Smooth muscle cell (in vitro differentiated cells): Measurements from ENCODE around the gene MFAP3L. TPM values are rescaled to one million over a fixed set of nuclear protein-coding genes. Genes with fewer than 3 reads are reported as not detected.

ENCODE experiments used
- DNase-seq: peaks from one replicate; lab custom pipeline; 2025; ENCODE audit not compliant: unreplicated experiment; lab: John Stamatoyannopoulos, UW
- H2AFZ ChIP-seq: fragments of 200-600 bp; sonication (generic); 2 replicates; pipeline ENCODE4 v1.6.0; 2016; ENCODE audit warnings: antibody characterized with exemption, low read depth, mild to moderate bottlenecking
- H3F3A ChIP-seq: fragments of 200-600 bp; sonication (generic); 2 replicates; pipeline ENCODE4 v1.6.0; 2017; ENCODE audit warnings: antibody characterized with exemption, low read depth
- H3K27ac ChIP-seq: fragments of 200-600 bp; sonication (generic); 2 replicates; pipeline ENCODE4 v1.5.1; 2016; ENCODE audit warnings: low read depth, mild to moderate bottlenecking
- H3K27me3 ChIP-seq: fragments of 200-600 bp; sonication (generic); 2 replicates; pipeline ENCODE4 v1.6.1; 2016; ENCODE audit warnings: low read depth, mild to moderate bottlenecking
- H3K36me3 ChIP-seq: fragments of 200-600 bp; sonication (generic); 2 replicates; pipeline ENCODE4 v1.5.1; 2016; ENCODE audit warnings: low read depth
- H3K4me1 ChIP-seq: fragments of 200-600 bp; sonication (generic); 2 replicates; pipeline ENCODE4 v1.5.1; 2016; ENCODE audit warnings: low read depth
- H3K4me2 ChIP-seq: fragments of 200-600 bp; sonication (generic); 2 replicates; pipeline ENCODE4 v1.6.0; 2016; ENCODE audit warnings: mild to moderate bottlenecking
- H3K4me3 ChIP-seq: fragments of 200-600 bp; sonication (generic); 2 replicates; pipeline ENCODE4 v1.5.1; 2016; ENCODE audit warnings: mild to moderate bottlenecking
- H3K79me2 ChIP-seq: fragments of 200-600 bp; sonication (generic); 2 replicates; pipeline ENCODE4 v1.6.0; 2016; ENCODE audit warnings: low read depth, mild to moderate bottlenecking
- H3K9ac ChIP-seq: fragments of 200-600 bp; sonication (generic); 2 replicates; pipeline ENCODE4 v1.6.0; 2016; ENCODE audit warnings: low read depth
- H3K9me3 ChIP-seq: fragments of 200-600 bp; sonication (generic); replicated peaks from 2 replicates; pipeline ENCODE4 v1.5.1; 2016; ENCODE audit warnings: low read depth
- H4K20me1 ChIP-seq: fragments of 200-600 bp; sonication (generic); 2 replicates; pipeline ENCODE4 v1.6.0; 2016; ENCODE audit warnings: low read depth
- WGBS: methylation state at CpG from one replicate; pipeline ENCODE4 v1.1.7; 2016; ENCODE audit warnings: low lambda C conversion rate; 5-methylcytosine and 5-hydroxymethylcytosine counted together
- polyA plus RNA-seq: library from polyadenylated mRNA; unstranded; fragments of >200 nt; fragmentation: Nextera tagmentation; extraction: Ambion mirVana; gene quantifications from 2 replicates; pipeline ENCODE4 v1.2.1, GENCODE V29; 2016
- total RNA-seq: library from RNA; depleted of rRNA; stranded (reverse); fragments of >200 nt; gene quantifications from 2 replicates; pipeline ENCODE4 v1.2.3, GENCODE V29; 2014
- TF ChIP-seq, protein P1 (sequence below): fragments of 200-600 bp; sonication (generic); IDR thresholded peaks from 2 replicates; pipeline ENCODE4 v1.5.1; 2017; ENCODE audit warnings: borderline replicate concordance, mild to moderate bottlenecking, antibody characterized with exemption; ENCODE audit not compliant: insufficient read depth, poor library complexity, severe bottlenecking

The MFAP3L gene
- total and polyA plus RNA-seq, 2 experiments from 2014 or later, result 2.0 to 27.4 TPM

DNA sequence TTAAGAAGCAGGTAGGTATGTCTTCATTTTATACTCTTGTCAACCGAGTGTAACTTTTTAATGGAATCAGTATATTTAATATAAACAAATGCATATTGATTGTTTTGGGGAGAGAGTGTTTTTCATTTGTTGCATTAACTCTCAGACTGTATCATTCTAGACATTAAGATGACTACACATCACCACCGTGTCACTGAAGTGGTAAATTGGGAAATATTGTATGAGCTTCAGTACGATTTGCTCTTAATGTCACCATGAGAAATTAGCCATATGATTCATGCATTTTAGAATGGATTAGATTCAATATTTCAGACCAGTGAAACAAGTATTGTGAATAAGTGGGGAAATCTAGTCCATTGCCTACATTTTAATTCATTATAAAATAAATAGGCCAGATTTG, 9.7 kb upstream of the MFAP3L start:
- H3K9ac ChIP-seq, result no peak overlapping the region
- no peak overlapping the region for H3K4me2 ChIP-seq
- no peaks in the 10 kb centered on the region for H4K20me1 ChIP-seq
- TF ChIP-seq, protein P1, sequence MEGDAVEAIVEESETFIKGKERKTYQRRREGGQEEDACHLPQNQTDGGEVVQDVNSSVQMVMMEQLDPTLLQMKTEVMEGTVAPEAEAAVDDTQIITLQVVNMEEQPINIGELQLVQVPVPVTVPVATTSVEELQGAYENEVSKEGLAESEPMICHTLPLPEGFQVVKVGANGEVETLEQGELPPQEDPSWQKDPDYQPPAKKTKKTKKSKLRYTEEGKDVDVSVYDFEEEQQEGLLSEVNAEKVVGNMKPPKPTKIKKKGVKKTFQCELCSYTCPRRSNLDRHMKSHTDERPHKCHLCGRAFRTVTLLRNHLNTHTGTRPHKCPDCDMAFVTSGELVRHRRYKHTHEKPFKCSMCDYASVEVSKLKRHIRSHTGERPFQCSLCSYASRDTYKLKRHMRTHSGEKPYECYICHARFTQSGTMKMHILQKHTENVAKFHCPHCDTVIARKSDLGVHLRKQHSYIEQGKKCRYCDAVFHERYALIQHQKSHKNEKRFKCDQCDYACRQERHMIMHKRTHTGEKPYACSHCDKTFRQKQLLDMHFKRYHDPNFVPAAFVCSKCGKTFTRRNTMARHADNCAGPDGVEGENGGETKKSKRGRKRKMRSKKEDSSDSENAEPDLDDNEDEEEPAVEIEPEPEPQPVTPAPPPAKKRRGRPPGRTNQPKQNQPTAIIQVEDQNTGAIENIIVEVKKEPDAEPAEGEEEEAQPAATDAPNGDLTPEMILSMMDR, result no peak
- no peaks in the 10 kb centered on the region for H3K27me3 ChIP-seq
- WGBS, result 94% methylated on average over 3 of the region's 3 CpGs
- H2AFZ ChIP-seq, result no peak overlapping the region
- H3K36me3 ChIP-seq, result no peaks in the 10 kb centered on the region
- H3K4me3 ChIP-seq, result no peak overlapping the region
- H3K9me3 ChIP-seq, result no peaks in the 10 kb centered on the region
- no peak overlapping the region for H3K27ac ChIP-seq
- H3K79me2 ChIP-seq, result no peaks in the 10 kb centered on the region
- no peak for DNase-seq
- no peaks in the 10 kb centered on the region for H3K4me1 ChIP-seq
- H3F3A ChIP-seq, result no peaks in the 10 kb centered on the region

DNA sequence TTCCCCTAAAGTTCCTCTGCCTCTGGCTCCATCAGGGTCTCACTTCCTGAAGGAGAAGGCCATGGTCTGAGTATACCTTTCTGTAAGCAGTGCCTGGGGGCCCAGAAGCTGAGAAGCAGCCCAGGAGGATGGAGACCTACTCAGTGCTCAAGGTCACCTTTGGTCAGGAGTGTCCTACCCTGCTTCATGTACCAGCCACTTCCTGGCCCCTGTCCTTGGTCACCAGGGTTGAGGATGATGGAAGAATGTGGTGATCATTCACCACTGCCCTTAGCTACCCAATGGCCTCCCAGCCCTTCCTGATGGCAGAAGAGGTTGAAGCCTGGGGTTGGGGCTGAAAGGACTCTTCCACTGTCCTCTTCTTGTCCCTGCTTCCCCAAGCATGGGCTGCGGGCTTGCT, 9.0 kb upstream of the MFAP3L start:
- no peaks in the 10 kb centered on the region for H3K79me2 ChIP-seq
- no peaks in the 10 kb centered on the region for H3F3A ChIP-seq
- H3K4me3 ChIP-seq, result no peak overlapping the region
- no peak overlapping the region for H2AFZ ChIP-seq
- H4K20me1 ChIP-seq, result no peaks in the 10 kb centered on the region
- no peaks in the 10 kb centered on the region for H3K4me1 ChIP-seq
- no peaks in the 10 kb centered on the region for H3K27me3 ChIP-seq
- H3K9ac ChIP-seq, result no peak overlapping the region
- no peaks in the 10 kb centered on the region for H3K9me3 ChIP-seq
- TF ChIP-seq, protein P1, result no peak
- no peak for DNase-seq
- no peak overlapping the region for H3K27ac ChIP-seq
- no peaks in the 10 kb centered on the region for H3K36me3 ChIP-seq
- no peak overlapping the region for H3K4me2 ChIP-seq
- WGBS, result 100% methylated on average over 1 of the region's 1 CpG

DNA sequence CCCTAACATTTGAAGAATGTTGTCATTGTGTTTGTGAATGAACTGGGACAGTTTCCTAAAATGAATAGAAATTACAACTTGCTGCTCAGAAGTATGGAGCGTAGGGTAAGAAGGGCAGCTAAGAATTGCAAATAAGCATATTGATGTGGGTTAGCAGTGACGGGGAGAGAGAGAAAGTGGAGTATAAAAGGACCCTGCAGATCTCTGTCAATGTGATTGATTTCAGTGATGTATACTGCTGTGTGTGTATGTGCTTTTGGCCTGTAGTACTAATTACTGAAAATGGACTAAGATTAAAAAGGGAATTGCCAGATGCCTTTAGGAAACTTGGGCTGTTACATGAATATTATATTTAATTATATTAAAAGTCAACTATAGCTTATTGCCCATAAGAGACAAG, 7.8 kb upstream of the MFAP3L start:
- Histone ChIP-seq H3K9ac (no peak overlapping the region), H3K27ac (no peak overlapping the region), H3K36me3 (no peaks in the 10 kb centered on the region), H3K9me3 (no peaks in the 10 kb centered on the region), H3F3A (no peaks in the 10 kb centered on the region), H3K4me2 (no peak overlapping the region), H3K4me3 (no peak overlapping the region), H3K27me3 (no peaks in the 10 kb centered on the region), H3K4me1 (no peaks in the 10 kb centered on the region), H4K20me1 (no peaks in the 10 kb centered on the region), H2AFZ (no peak overlapping the region), H3K79me2 (no peaks in the 10 kb centered on the region)
- TF ChIP-seq, protein P1, result no peak
- WGBS, result 97% methylated on average over 2 of the region's 2 CpGs
- no peak for DNase-seq

DNA sequence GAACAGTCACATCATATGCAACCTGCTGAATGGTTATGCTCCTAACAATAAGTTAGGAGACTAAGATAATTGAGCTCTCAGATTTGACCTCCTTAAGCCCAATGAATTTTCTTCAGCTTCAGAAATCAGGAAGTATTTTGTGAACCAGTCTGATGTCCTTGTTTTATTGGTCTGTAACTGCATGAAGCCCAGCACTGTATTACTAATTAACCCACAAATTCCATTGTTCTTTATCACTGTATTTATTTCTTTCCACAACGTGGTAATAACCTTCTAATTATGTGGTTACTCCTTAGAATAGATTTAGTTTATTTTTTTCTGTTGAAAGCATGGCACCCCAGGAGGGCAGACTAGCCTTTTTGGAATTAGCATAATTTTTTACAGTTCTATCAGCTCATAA, 3.9 kb upstream of the MFAP3L start:
- no peaks in the 10 kb centered on the region for H3F3A ChIP-seq
- 50% methylated on average over 1 of the region's 1 CpG for WGBS
- TF ChIP-seq, protein P1, result no peak
- H2AFZ ChIP-seq, result no peak overlapping the region
- no peak overlapping the region for H3K4me2 ChIP-seq
- no peak overlapping the region for H3K4me3 ChIP-seq
- no peaks in the 10 kb centered on the region for H3K9me3 ChIP-seq
- no peak for DNase-seq
- no peak overlapping the region for H3K27ac ChIP-seq
- no peaks in the 10 kb centered on the region for H3K27me3 ChIP-seq
- H3K9ac ChIP-seq, result no peak overlapping the region
- no peaks in the 10 kb centered on the region for H4K20me1 ChIP-seq
- no peaks in the 10 kb centered on the region for H3K79me2 ChIP-seq
- H3K4me1 ChIP-seq, result peaks cover 3% of the 10 kb centered on the region
- H3K36me3 ChIP-seq, result no peaks in the 10 kb centered on the region
